ENCODE results near the gene MFNG.

Gene MFNG

DNA sequence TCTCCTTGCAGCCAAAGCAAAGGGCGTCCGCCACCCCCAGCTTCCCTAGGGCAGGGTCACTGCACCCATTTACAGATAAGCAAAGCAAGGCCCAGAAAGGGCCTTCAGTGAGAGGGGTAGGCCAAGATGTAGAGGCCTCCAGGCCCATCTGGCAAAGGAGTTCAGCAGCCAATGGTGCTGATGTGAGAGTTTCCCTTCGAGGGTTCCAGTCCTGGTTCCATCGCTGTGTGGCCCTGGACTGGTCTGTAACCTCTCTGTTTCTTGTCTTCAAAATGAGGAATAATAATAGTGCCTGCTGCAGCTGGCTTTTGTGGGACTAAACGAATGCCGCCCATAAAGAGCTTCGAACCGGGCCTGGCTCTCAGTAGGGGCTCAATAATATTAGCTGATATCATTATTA is 62.9 kb downstream of the MFNG start:
- TF ChIP-seq CTCF (conservative IDR thresholded peaks at IDR 0.05; ENCODE audit: low read depth, low read length), result no peak
- no peak for DNase-seq (ENCODE audit: low read depth)
- no peak overlapping the region for H3K4me3 ChIP-seq (ENCODE audit: low read length)

DNA sequence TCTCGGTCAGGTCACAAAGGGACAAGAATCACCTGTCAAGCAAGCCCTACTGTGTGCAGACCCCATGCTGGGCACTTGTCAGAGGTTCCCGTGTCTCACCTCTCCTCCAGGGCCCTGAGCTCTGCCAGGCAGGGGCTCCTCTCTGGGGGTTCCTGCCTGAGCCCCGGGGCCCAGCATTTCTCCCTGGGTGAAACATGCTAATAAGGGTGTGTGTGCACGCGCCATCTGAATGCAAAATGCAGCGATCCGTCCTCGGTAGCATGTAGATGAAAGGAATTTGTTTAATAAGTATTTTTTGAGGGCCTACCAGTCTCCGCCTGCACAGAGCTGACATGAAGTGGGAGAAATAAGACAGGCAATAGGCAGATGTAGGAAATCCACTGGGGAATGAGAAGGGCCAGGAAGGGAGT is 64.7 kb downstream of the MFNG start:
- DNase-seq (ENCODE audit: low read depth), result no peak
- TF ChIP-seq CTCF (conservative IDR thresholded peaks at IDR 0.05; ENCODE audit: low read depth, low read length), result no peak
- H3K4me3 ChIP-seq (ENCODE audit: low read length), result no peak overlapping the region

DNA sequence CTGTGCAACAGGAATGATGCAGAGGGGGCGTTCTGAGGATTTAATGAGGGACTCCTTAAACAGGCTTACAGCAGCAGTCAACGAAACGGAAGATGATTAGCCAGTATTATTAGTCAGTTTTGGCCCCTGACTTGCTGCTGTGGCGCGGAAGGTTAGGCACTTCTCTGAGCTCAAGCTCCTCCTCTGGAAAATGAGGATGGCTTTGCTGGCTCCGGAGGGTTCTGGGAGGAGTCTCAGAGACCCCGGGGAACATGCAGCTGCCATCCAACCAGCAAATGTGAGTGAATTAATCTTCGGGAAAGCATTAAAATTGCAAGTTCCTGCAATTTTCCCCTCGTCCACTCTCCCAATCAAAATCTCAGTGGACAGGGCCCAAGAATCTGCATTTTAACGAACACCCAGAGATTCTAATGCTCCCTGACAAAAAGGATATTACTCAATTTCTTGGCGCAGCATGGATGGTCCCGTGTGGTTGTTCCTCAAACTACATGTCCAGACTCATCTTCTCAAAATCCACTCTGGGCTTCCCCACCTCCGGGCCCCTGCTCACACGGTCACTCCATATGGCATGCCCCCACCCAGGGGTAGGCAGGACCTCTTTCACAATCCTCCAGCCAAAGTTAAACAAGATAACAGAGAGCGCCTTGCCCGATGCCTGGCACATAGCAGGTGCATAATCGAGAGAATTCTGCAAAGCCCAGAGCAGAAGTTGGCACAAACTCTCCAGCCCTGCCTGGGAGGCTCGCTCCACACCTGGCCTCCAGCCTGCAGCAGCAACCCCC is 65.3 kb downstream of the MFNG start:
- TF ChIP-seq CTCF (conservative IDR thresholded peaks at IDR 0.05; ENCODE audit: low read depth, low read length), result no peak
- DNase-seq (ENCODE audit: low read depth), result no peak
- H3K4me3 ChIP-seq (ENCODE audit: low read length), result peak overlapping the region; percentile 50

- H3K4me3 ChIP-seq (ENCODE audit: low read length), result peak overlapping the region; percentile 50
- DNase-seq (ENCODE audit: low read depth), result no peak
- no peak for TF ChIP-seq CTCF (conservative IDR thresholded peaks at IDR 0.05; ENCODE audit: low read depth, low read length)
Measured at GRCh38 chr22:37419969-37420685, 66.1 kb downstream of the MFNG start.

DNA sequence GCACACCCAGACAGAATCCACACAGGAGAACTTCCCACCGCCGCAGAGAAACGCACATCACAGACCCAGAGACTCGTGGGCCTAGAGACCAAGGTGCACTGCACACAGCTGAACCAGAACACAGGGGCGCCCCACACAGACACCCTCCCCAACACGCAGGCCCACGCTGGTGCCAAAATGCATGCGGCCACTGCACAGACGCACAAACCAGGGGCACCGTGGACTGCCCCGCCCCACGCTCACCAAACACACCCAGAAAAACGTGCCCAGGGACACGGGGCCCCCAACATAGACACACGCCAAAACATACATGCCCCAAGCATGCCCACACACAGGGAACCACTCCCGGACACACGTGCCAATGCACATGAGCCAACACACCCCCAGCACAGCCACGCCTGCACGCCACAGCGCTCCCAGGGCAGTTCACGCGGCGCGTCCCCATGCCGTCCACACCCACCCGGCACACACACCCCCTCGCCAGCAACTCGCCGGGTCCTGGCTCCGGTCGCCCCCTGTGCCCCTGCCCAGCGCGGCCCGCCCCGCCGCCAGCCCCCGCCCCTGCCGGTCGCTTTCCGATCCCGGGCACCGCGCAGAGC is 66.7 kb downstream of the MFNG start:
- no peak overlapping the region for H3K4me3 ChIP-seq (ENCODE audit: low read length)
- no peak for TF ChIP-seq CTCF (conservative IDR thresholded peaks at IDR 0.05; ENCODE audit: low read depth, low read length)
- no peak for DNase-seq (ENCODE audit: low read depth)

Data from retinal pigment epithelial cell (primary cell).